ENCODE data around the gene COLEC11. TPM values are rescaled to one million over a fixed set of nuclear protein-coding genes. Genes with fewer than 3 reads are reported as not detected.
A peak's percentile ranks its signal among the peaks of the same experiment; 100 is the strongest.

Gene COLEC11
- total and polyA plus RNA-seq, 2 of the 13 experiments (the other 11 are each of a cell fraction or from before 2014, with no cell fraction given) = 1.5 to 3.0 TPM

DNA sequence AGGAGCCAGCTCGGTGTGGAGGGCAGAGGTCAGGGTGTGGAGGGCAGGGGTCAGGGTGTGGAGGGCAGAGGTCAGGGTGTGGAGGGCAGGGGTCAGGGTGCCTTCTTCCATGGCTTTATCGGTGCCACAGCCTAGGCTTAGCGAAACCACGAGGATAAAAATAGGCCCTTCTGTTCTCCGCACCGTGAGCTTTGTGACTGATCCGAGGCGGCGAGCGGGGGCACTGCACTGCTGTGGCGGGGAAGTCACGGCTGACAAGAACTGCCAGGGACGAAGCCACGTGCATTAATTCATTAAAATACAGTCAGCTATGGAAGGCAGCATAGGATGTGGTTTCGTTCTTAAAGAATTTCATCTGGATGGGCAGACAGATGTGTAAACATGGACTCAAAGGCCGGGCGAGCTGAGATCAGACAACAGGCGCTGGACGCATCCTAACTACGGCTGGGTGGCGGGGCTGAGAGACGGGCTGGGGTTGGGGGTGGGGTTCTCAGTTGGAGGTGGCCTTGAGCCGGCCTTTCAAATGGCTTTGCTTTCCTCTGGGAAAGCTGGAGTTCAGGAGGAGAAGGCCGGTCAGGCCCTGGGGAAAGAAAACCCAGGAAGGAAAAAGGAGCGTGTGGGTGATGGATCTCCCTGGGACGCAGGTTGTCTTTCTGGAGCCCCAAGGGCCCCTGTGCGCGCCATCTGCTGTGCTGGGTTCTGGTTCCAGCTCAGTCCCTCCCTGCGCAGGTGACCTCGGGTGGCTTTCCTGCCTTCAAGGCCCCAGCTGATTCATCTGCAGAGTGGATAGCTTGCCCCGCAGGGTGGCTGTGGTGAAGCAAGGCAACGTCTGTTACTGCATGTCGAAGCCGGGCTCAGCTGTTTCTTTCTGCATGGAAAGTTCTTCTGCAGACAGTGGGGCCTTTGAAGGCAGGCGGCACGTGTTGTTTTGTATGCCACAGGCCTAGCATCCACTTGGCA is 62.1 kb downstream of the COLEC11 start (continued):
- TF ChIP-seq, protein P1, sequence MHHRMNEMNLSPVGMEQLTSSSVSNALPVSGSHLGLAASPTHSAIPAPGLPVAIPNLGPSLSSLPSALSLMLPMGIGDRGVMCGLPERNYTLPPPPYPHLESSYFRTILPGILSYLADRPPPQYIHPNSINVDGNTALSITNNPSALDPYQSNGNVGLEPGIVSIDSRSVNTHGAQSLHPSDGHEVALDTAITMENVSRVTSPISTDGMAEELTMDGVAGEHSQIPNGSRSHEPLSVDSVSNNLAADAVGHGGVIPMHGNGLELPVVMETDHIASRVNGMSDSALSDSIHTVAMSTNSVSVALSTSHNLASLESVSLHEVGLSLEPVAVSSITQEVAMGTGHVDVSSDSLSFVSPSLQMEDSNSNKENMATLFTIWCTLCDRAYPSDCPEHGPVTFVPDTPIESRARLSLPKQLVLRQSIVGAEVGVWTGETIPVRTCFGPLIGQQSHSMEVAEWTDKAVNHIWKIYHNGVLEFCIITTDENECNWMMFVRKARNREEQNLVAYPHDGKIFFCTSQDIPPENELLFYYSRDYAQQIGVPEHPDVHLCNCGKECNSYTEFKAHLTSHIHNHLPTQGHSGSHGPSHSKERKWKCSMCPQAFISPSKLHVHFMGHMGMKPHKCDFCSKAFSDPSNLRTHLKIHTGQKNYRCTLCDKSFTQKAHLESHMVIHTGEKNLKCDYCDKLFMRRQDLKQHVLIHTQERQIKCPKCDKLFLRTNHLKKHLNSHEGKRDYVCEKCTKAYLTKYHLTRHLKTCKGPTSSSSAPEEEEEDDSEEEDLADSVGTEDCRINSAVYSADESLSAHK (CRISPR knock-in tag; IDR thresholded peaks at IDR 0.05; ENCODE audit: borderline replicate concordance) = no peak
- TF ChIP-seq DNMT3B (CRISPR knock-in tag; conservative IDR thresholded peaks at IDR 0.05) (no peak), ZNF354B (CRISPR knock-in tag; IDR thresholded peaks at IDR 0.05) (no peak), ZSCAN12 (CRISPR knock-in tag; IDR thresholded peaks at IDR 0.05) (no peak), ARNT (IDR thresholded peaks at IDR 0.05) (no peak), ZBTB7A (CRISPR knock-in tag; IDR thresholded peaks at IDR 0.05) (0 out of 2 replicates have a peak, but pooled peaks have one; percentile 20), ZNF484 (CRISPR knock-in tag; IDR thresholded peaks at IDR 0.05; ENCODE audit: borderline replicate concordance, low read depth) (no peak), ZMYM2 (CRISPR knock-in tag; IDR thresholded peaks at IDR 0.05) (no peak), SP2 (CRISPR knock-in tag; IDR thresholded peaks at IDR 0.05) (no peak), ZNF614 (CRISPR knock-in tag; IDR thresholded peaks at IDR 0.05; ENCODE audit: borderline replicate concordance) (no peak)
- TF ChIP-seq, protein P2, sequence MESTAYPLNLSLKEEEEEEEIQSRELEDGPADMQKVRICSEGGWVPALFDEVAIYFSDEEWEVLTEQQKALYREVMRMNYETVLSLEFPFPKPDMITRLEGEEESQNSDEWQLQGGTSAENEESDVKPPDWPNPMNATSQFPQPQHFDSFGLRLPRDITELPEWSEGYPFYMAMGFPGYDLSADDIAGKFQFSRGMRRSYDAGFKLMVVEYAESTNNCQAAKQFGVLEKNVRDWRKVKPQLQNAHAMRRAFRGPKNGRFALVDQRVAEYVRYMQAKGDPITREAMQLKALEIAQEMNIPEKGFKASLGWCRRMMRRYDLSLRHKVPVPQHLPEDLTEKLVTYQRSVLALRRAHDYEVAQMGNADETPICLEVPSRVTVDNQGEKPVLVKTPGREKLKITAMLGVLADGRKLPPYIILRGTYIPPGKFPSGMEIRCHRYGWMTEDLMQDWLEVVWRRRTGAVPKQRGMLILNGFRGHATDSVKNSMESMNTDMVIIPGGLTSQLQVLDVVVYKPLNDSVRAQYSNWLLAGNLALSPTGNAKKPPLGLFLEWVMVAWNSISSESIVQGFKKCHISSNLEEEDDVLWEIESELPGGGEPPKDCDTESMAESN (CRISPR knock-in tag; conservative IDR thresholded peaks at IDR 0.05) = peak; percentile 25; the same call in 1 of the 2 replicates
- TF ChIP-seq, protein P3, sequence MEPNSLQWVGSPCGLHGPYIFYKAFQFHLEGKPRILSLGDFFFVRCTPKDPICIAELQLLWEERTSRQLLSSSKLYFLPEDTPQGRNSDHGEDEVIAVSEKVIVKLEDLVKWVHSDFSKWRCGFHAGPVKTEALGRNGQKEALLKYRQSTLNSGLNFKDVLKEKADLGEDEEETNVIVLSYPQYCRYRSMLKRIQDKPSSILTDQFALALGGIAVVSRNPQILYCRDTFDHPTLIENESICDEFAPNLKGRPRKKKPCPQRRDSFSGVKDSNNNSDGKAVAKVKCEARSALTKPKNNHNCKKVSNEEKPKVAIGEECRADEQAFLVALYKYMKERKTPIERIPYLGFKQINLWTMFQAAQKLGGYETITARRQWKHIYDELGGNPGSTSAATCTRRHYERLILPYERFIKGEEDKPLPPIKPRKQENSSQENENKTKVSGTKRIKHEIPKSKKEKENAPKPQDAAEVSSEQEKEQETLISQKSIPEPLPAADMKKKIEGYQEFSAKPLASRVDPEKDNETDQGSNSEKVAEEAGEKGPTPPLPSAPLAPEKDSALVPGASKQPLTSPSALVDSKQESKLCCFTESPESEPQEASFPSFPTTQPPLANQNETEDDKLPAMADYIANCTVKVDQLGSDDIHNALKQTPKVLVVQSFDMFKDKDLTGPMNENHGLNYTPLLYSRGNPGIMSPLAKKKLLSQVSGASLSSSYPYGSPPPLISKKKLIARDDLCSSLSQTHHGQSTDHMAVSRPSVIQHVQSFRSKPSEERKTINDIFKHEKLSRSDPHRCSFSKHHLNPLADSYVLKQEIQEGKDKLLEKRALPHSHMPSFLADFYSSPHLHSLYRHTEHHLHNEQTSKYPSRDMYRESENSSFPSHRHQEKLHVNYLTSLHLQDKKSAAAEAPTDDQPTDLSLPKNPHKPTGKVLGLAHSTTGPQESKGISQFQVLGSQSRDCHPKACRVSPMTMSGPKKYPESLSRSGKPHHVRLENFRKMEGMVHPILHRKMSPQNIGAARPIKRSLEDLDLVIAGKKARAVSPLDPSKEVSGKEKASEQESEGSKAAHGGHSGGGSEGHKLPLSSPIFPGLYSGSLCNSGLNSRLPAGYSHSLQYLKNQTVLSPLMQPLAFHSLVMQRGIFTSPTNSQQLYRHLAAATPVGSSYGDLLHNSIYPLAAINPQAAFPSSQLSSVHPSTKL (CRISPR knock-in tag; IDR thresholded peaks at IDR 0.05) = peak; percentile 66
- TF ChIP-seq, protein P4, sequence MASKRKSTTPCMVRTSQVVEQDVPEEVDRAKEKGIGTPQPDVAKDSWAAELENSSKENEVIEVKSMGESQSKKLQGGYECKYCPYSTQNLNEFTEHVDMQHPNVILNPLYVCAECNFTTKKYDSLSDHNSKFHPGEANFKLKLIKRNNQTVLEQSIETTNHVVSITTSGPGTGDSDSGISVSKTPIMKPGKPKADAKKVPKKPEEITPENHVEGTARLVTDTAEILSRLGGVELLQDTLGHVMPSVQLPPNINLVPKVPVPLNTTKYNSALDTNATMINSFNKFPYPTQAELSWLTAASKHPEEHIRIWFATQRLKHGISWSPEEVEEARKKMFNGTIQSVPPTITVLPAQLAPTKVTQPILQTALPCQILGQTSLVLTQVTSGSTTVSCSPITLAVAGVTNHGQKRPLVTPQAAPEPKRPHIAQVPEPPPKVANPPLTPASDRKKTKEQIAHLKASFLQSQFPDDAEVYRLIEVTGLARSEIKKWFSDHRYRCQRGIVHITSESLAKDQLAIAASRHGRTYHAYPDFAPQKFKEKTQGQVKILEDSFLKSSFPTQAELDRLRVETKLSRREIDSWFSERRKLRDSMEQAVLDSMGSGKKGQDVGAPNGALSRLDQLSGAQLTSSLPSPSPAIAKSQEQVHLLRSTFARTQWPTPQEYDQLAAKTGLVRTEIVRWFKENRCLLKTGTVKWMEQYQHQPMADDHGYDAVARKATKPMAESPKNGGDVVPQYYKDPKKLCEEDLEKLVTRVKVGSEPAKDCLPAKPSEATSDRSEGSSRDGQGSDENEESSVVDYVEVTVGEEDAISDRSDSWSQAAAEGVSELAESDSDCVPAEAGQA (IDR thresholded peaks at IDR 0.05; ENCODE audit: low read depth) = no peak
- TF ChIP-seq, protein P4 (CRISPR knock-in tag; IDR thresholded peaks at IDR 0.05; ENCODE audit: borderline replicate concordance) = no peak
